MV-4-11 (cell line): ENCODE results near the gene IRS2.
"Not testable (repeated sequence)": the region's sequence is repeated elsewhere in the genome, so short reads cannot be mapped to it uniquely, and the experiment has no call there.

ENCODE experiments used
- DNase-seq: peaks from one replicate; lab custom pipeline; 2025; lab: John Stamatoyannopoulos, UW

Gene IRS2

GRCh38 chr13:109733550-109733949 is 52.8 kb downstream of the IRS2 start:
- no peak for DNase-seq

DNA sequence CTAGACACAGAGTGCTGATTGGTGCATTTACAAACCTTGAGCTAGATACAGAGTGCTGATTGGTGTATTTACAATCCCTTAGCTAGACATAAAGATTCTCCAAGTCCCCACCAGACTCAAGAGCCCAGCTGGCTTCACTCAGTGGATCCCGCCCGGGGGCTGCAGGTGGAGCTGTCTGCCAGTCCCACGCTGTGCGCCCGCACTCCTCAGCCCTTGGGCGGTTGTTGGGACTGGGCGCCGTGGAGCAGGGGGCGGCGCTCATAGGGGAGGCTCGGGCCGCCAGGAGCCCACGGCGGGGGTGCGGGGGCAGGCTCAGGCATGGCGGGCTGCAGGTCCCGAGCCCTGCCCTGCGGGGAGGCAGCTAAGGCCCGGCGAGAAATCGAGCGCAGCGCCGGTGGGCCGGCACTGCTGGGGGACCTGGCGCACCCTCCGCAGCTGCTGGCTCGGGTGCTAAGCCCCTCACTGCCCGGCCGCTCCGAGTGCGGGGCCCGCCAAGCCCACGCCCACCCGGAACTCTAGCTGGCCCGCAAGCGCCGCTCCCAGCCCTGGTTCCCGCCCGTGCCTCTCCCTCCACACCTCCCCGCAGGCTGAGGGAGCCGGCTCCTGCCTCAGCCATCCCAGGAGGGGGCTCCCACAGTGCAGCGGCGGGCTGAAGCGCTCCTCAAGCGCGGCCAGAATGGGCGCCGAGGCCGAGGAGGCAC is 53.8 kb downstream of the IRS2 start:
- DNase-seq = not testable (repeated sequence)

- no peak for DNase-seq
Measured at GRCh38 chr13:109730812-109731335, 55.5 kb downstream of the IRS2 start.

DNA sequence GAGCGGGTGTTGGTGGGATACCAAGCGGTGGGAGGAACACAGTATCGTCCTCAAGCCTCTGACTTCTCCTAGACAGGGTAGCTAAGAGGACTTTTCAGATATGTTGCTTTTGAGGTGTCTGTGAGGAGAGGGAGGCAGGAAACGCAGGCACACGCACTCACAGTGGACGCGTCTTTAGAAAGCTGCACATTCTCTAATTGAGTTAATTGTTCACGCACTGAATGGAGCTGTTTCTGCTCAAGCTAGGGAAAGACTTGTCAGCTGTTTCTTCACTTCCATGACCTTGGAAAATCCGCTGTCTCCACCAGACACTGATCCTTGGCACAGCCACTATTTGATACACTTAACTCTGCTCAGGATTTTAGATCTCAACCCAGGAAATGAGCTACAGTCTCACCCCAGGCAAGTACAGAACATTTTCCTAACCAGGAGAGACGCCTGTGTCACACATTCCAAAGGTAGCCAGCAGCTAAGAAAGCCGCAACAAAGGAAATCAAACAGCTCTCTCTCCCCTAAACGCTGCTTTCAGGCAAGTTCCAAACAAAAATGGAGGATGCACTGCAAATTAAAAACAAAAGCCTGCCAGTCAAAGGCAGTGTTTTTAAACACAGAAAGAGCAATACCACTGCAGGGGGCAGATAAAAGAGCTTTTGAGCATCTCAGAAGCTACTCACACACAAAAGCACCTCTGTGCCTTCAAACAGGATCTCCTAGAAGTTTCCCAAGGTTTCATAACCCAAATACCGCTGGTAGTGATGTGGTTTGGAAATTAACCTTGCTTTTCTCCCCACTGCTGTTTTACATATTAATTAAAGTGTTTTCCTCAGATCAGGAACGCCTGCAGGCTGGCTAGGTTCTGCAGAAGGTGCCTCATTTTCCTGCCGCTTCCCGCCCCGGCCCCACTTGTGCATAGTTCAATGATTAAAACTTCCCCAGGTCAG is 57.3 kb downstream of the IRS2 start:
- no peak for DNase-seq

GRCh38 chr13:109728061-109728460 is 58.3 kb downstream of the IRS2 start:
- DNase-seq = no peak

DNA sequence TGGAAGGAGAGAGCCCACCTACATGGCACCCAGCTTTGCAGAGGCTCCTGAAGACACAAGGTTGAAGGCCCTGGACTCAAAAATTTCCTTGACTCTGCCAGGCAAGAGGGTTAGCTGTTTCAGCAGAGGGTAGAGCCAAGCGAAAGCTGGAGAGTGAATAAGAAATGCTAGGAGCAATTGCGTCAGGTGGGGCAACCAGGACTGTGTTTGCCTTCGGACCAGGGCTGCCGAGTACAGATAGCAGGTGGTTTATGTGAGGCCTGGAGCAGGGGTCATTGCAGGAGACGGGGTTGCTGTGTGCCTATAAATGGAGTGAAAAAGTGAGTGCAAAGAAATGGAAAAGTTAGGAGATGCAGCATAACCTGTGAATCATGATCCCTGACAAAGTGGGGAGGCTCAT is 59.1 kb downstream of the IRS2 start:
- DNase-seq = no peak

DNA sequence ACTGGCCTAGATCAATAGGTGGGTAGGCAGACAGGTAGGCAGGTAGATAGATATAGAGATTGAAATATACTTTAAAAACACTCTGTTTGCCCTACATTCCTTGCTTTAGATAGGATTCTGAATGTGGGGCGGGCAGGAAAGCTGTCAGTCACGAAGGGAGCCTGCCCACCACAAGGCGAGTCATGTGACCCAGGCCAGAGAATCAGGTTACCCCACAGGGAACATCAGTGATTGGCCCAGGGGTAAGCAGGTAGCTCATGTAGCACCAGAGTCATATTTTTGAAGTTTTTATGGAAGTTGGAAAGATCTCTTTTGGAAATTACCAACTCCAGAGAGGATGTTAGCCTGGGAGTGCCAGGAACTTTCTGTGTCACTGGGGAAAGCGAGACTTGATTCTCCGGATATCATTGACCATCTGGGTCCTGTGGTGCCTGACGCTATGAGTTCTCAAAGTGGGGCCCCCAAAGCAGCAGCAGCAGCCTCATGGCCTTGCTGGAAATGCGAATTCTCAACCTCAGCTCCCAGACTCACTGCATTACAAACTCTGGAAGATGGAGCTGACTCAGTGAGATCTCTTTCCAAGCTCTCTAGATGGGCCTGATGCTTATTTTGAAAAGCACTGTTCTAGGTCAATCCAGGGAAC is 60.3 kb downstream of the IRS2 start:
- no peak for DNase-seq

DNA sequence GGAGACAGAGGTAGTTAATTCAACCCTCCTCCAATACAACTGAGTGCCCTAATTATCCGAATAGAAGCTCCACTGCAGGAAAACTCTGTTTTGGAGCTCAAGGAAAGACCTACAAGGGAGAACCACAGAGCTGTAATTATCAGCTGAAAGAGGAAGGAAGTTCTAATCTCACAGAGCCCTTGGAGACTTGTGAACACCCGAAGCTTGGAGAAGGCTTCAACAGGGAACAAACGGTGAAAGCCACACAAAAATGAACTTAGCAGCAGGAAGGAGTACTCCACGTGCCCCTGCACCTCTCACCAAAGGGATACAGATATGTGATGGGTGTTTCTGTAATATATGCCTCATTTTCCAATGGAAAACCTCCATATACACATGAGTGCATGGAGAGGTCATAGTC is 61.1 kb downstream of the IRS2 start:
- DNase-seq = peak; percentile 89

DNA sequence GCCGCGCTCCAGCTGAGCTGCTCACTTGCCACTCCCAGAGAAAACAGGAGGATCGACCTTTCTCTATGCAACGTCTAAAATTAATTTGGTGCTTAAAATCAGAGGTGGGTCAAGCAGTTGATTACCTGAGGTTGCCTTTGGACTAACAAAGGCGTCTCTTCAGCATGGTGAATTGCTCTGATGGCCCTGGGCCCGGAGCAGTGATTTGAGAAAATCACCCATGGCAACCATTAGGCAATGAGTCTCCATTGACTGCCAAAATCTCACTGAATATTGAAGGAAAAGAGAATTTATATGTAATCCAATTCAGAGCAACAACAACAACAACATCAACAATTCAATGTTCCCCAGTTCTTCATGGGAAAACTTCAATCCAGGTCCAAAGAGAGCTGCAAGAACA is 61.8 kb downstream of the IRS2 start:
- no peak for DNase-seq

DNA sequence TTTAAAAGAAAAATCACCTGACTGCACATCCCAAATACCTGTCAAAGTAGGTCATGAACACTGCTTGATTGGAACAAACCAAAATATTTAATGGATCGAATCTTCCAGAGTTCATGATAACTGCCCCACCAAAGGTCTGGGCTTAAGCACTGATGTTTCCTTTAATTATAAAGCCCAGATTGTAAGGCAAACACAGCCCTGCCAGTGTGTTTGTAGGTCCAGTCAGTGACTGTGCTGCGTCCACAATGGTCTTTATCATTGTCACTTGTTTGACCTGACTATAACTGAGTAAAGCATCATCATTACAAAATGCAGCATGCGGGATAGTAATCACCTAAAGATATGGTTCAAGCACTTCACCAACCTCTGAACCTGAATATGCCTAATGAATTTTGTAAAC is 63.3 kb downstream of the IRS2 start:
- no peak for DNase-seq

GRCh38 chr13:109722068-109722467 is 64.3 kb downstream of the IRS2 start:
- DNase-seq = no peak

DNA sequence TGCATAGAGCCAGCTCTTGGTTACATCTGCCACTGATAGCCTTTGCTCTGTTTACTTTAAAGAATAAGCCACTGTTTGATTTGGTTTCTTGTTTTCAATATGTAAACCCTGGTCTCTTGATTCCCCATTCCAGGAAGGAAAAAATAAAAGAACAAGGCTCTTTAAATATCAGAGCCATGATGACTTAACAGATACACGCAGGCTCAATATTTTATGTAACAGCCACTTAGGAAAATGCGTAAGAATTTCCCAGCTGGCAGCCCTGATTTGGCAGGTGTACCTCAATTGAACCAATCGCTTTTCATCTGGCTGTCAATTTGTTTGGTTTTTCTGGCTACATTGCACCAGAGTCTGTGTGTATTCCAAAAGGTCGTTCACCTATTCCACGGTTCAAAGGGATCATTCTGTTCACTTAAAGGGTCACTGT is 65.6 kb downstream of the IRS2 start:
- no peak for DNase-seq

DNA sequence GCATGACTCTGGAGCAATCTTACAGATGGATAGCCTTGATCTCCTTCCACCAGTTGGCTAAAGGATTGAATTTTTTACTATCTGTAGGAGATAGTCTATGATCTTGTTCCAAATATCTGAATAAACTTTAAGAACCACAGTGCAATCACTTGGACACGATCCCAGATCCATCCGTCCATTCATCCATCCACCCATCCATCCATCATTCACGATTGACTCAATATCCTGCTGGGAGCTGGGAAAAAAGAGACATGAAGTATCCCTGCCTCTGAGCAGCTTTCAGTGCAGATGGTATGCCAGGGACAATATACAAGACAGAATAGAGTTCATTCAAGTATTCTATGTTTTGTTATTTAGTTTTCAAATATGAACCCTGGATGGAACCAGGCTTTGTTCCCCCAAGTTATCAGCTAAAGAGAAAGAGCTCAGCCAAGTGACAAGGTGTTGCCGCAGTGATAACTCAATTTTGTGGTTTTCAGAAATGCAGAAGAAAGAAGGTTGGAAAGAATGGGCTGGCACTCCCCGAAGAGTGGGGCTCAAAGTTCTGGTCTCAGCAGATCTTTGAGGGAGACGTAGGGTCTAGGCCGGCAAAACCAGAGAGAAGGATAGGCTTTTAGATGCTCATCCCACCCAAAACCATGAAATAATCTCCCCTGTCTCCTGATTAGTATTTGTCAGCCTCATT is 66.3 kb downstream of the IRS2 start:
- no peak for DNase-seq

- DNase-seq = no peak
Measured at GRCh38 chr13:109718726-109719125, 67.7 kb downstream of the IRS2 start.

GRCh38 chr13:109717686-109718085 is 68.7 kb downstream of the IRS2 start:
- DNase-seq = no peak

DNA sequence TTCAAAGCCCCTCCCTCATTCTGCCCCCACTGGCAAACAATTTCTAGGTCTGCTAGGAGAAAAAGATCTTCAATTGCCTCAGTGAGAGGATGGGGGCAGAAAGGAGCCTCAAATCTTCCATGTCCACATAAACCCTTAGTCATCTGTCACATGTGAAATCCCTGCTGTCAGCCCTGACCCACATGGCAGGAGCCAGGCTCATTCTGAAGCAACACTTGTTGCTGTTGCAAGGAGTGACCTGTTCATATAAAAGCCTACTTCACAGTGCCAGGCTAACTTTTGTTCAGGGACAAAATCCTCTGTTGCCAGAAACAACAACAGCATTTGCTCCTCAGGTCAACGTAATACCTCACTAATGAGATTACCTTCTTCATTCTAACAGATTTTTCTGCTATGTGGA is 70.5 kb downstream of the IRS2 start:
- DNase-seq = peak; percentile 83

GRCh38 chr13:109713681-109714080 is 72.7 kb downstream of the IRS2 start:
- no peak for DNase-seq

DNA sequence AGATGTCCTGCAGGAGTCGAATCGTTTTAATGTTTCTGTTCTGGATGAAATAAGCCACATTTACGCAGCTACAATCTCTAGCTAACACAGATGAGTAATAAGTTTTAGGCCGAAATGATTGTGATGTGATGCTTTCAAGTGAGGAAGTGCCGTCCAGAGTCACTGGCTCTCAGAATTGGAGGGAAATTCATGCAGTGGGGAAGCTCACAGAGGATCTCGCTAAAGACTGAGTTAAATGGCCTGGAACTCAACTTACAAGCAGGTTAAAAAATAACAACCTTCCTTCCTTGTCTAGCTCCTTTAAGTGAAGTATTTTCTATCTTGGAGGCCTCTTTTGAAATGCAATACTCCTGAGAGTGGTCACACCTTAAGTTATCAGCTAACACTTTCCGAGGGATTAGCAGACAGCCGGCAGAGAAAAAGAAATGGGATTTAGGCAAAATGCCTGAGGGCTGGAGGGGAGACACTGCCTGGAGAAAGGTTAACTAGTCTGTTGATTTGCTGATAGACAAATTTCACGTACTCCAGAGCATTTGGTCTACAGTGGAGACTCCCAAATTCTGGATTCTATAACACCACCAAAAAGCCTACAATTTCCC is 74.2 kb downstream of the IRS2 start:
- no peak for DNase-seq

DNA sequence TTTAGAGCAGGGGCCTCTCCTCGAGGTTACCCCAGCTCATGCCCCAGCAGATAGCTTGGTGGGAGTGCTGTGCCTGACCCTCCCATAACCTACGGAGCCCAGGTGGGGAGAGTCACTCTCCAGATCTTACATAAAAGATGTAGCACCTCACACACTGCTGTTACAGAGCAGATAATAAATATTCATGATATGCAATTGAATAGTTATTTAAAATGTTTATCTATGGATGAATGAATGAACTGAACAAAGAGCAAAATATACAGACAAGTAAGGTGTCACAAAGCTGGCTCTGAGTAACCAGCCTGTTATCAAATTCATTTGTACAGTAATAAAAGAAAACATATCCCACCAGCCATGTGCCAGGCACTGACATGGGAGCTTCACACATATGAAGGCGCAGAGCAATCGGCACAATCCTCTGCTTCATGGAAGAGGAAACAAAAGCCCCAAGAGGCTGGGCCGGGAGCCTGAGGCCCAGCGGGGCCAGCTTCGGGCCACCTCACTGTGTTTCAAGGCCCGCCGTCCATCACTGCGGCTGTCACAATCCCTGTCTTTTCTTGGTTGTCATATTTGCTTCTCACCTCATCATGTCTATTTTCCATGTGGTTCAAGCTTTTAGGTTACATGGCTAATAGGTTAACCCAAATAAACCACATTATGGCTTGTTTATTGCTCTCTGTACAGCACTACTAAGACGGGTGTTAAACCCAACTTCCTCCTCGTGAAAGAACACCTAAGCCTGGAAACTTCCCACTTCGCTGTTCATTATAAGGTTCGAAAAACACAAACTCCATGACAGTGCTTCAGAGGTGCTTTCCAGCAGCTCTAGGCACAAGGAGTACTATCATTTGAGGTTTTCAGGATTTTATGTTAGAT is 78.4 kb downstream of the IRS2 start:
- DNase-seq = peak; percentile 17

DNA sequence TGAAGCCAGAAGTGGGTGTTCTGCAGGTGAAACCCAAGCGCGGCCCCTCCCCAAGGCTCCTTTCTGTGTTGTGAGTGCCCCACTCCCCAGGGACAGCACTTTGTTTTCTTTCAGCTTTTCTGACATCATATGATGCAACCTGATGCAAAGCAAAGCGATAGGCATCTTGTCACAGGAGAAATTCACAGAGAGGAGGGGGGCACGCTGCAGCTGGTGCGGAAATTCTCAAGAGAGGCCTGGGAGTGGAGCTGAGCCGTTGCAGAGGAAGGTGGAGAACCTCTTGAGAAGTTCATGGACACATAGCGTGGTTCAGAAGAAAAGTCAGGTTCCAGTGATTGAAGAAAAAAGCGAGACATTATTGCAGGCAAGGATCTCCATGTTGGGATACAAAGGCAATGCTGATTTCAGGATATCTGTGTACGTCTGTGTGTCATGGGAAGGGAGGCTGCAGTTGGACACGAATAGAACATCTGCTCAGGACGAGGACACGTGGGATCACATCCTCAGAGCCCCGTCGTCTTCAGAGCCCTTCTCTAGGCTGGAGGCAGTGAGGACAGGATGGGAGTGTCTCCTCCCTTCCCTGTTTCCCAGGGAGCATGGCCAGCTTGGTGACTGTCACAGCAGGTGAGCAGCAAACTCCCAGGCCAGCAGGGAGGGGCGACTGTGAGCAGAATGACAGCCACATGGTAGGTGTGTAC is 79.2 kb downstream of the IRS2 start:
- no peak for DNase-seq
